HG02852 (cell line): ENCODE results near the gene GABRG3.

Experiments
- ATAC-seq: cut with Tn5 transposase; IDR thresholded peaks from one replicate; pipeline ENCODE4 v1.9.1; 2021; ENCODE audit warnings: mild to moderate bottlenecking, moderate library complexity; ENCODE audit not compliant: unreplicated experiment

Gene GABRG3

GRCh38 chr15:27396996-27397395 is 426.0 kb downstream of the GABRG3 start:
- no peak for ATAC-seq

GRCh38 chr15:27398631-27399161 is 427.7 kb downstream of the GABRG3 start:
- ATAC-seq: no peak

- ATAC-seq: no peak
These were observed 428.3 kb downstream of the GABRG3 start for GRCh38 chr15:27399241-27399640.

GRCh38 chr15:27401471-27401870 is 430.5 kb downstream of the GABRG3 start:
- ATAC-seq: no peak

GRCh38 chr15:27408428-27408827 is 437.4 kb downstream of the GABRG3 start:
- ATAC-seq: no peak

- no peak for ATAC-seq
These were observed 440.1 kb downstream of the GABRG3 start for GRCh38 chr15:27410996-27411605.

- ATAC-seq: no peak
These were observed 441.4 kb downstream of the GABRG3 start for GRCh38 chr15:27412415-27412814.

GRCh38 chr15:27414168-27414870 is 443.3 kb downstream of the GABRG3 start:
- ATAC-seq: no peak

- no peak for ATAC-seq
These were observed 447.7 kb downstream of the GABRG3 start for GRCh38 chr15:27418726-27419125.

GRCh38 chr15:27422997-27423396 is 452.0 kb downstream of the GABRG3 start:
- ATAC-seq: no peak

GRCh38 chr15:27426805-27427204 is 455.8 kb downstream of the GABRG3 start:
- no peak for ATAC-seq

- ATAC-seq: no peak
These were observed 456.3 kb downstream of the GABRG3 start for GRCh38 chr15:27427276-27427675.

GRCh38 chr15:27428151-27428550 is 457.2 kb downstream of the GABRG3 start:
- no peak for ATAC-seq

GRCh38 chr15:27429577-27429976 is 458.6 kb downstream of the GABRG3 start:
- ATAC-seq: no peak

GRCh38 chr15:27433604-27434003 is 462.6 kb downstream of the GABRG3 start:
- ATAC-seq: no peak

- no peak for ATAC-seq
These were observed 467.7 kb downstream of the GABRG3 start for GRCh38 chr15:27438403-27439375.

GRCh38 chr15:27441120-27441519 is 470.1 kb downstream of the GABRG3 start:
- no peak for ATAC-seq

GRCh38 chr15:27448234-27448633 is 477.3 kb downstream of the GABRG3 start:
- ATAC-seq: no peak

- ATAC-seq: no peak
These were observed 478.0 kb downstream of the GABRG3 start for GRCh38 chr15:27448986-27449385.

- no peak for ATAC-seq
These were observed 479.0 kb downstream of the GABRG3 start for GRCh38 chr15:27449941-27450340.
